ENCODE results near the gene OPCML. TPM values are rescaled to one million over a fixed set of nuclear protein-coding genes. Genes with fewer than 3 reads are reported as not detected.

Gene OPCML
- total and polyA plus RNA-seq, 2 of the 13 experiments (the other 11 are each of a cell fraction or from before 2014, with no cell fraction given) = not detected

DNA sequence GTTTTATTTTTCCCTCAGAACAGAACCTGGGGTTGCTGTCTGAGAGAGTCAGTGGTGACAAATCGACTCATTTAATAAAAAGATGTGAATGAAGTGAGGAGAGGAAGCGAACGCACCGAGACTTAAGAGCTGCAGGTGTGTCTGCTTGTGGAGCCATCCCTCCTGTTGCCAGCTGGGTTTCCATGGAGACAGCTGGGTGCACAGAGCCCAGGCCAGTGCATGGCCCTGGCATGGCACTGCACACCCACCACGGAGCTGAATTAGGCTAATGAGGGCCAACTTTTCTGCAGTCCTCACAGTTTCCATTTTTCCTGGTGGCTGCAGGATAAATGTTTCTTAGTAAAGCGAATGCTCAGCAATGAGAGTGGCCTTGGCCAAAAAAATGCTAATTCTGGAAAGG, 750.2 kb downstream of the OPCML start:
- no peak overlapping the region for H3K4me2 ChIP-seq (ENCODE audit: low read depth, low read length)
- intact Hi-C loops (cut with micrococcal nuclease; ENCODE audit: unreplicated experiment) = no loop called here
- H3K4me3 ChIP-seq (replicated peaks in 1 of 3; ENCODE audit: insufficient read depth in 1 of 3, low read depth in 2 of 3, low read length in 3 of 3) = no peak overlapping the region
- BruUV-seq (replicated peaks) = no TSS peak
- CTCF ChIA-PET (ENCODE audit: low intra/inter-chr PET ratio, low total read pairs) = no interaction called here
- DNase-seq (ENCODE audit: low spot score) (no peak), ATAC-seq (no peak), FAIRE-seq (no peak)
- no peaks in the 10 kb centered on the region for H3K36me3 ChIP-seq (replicated peaks in 1 of 2; ENCODE audit: control insufficient read depth in 1 of 2, insufficient read depth in 2 of 2, low read length in 2 of 2)
- no peaks in the 10 kb centered on the region for H4K20me1 ChIP-seq (ENCODE audit: insufficient read depth, low read length)
- POLR2A ChIA-PET = no interaction called here
- H3K9ac ChIP-seq (ENCODE audit: insufficient read depth, low read depth, low read length) = no peak overlapping the region
- H3K27me3 ChIP-seq (ENCODE audit: control insufficient read depth in 1 of 2, insufficient read depth in 2 of 2, low read length in 2 of 2) = no peaks in the 10 kb centered on the region
- 42% methylated on average over 6 of the region's 6 CpGs for WGBS (ENCODE audit: low lambda C conversion rate)
- H3K9me3 ChIP-seq (ENCODE audit: low read length) = no peaks in the 10 kb centered on the region
- no peak overlapping the region for H3K27ac ChIP-seq (ENCODE audit: extremely low read length, insufficient read depth, low read length)
- H2AFZ ChIP-seq (ENCODE audit: low read length) = no peak overlapping the region
- no peaks in the 10 kb centered on the region for H3K4me1 ChIP-seq (ENCODE audit: insufficient read depth, low read length)
- no peaks in the 10 kb centered on the region for H3K79me2 ChIP-seq (ENCODE audit: insufficient read depth, low read length)
- in situ Hi-C loops (cut with HindIII; ENCODE audit: extremely low pct_ligation_motif_present, low pct_unique_long_range_greater_than_20kb) = no loop called here
- TF ChIP-seq TSC22D2 (CRISPR knock-in tag; IDR thresholded peaks at IDR 0.05; ENCODE audit: borderline replicate concordance) (no peak), ZNF496 (CRISPR knock-in tag; IDR thresholded peaks at IDR 0.05; ENCODE audit: insufficient replicate concordance) (no peak), MED13 (CRISPR knock-in tag; IDR thresholded peaks at IDR 0.05) (no peak)
- TF ChIP-seq, protein P1, sequence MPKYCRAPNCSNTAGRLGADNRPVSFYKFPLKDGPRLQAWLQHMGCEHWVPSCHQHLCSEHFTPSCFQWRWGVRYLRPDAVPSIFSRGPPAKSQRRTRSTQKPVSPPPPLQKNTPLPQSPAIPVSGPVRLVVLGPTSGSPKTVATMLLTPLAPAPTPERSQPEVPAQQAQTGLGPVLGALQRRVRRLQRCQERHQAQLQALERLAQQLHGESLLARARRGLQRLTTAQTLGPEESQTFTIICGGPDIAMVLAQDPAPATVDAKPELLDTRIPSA (CRISPR knock-in tag; IDR thresholded peaks at IDR 0.05; ENCODE audit: borderline replicate concordance) = no peak

DNA sequence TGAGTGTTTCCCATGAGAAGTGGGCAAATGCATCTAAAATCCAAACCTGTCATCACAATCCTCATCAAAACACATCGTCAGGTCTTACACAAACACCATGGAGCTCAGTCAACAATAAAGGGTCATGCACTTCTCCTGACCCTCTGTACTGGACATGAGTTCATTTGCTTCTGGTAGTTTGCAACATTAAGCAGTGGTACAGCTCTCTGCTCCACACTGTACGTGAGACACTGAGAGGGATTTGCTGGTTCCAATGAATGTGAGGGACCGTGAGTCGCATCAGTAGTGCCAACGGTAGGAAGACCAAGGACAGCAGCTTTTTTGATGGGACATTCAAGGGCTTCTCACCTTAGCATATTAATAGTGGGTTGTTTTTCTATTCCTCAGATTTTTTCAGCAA, 752.3 kb downstream of the OPCML start:
- no peaks in the 10 kb centered on the region for H4K20me1 ChIP-seq (ENCODE audit: insufficient read depth, low read length)
- POLR2A ChIA-PET = no interaction called here
- no peak overlapping the region for H2AFZ ChIP-seq (ENCODE audit: low read length)
- CTCF ChIA-PET (ENCODE audit: low intra/inter-chr PET ratio, low total read pairs) = no interaction called here
- H3K4me2 ChIP-seq (ENCODE audit: low read depth, low read length) = no peak overlapping the region
- intact Hi-C loops (cut with micrococcal nuclease; ENCODE audit: unreplicated experiment) (no loop called here), in situ Hi-C loops (cut with HindIII; ENCODE audit: extremely low pct_ligation_motif_present, low pct_unique_long_range_greater_than_20kb) (no loop called here)
- no peaks in the 10 kb centered on the region for H3K4me1 ChIP-seq (ENCODE audit: insufficient read depth, low read length)
- FAIRE-seq = no peak
- no peaks in the 10 kb centered on the region for H3K9me3 ChIP-seq (ENCODE audit: low read length)
- no TSS peak for BruUV-seq (replicated peaks)
- ATAC-seq = no peak
- no peak for TF ChIP-seq ZNF576 (CRISPR knock-in tag; IDR thresholded peaks at IDR 0.05)
- TF ChIP-seq NFRKB (IDR thresholded peaks at IDR 0.05) = no peak
- TF ChIP-seq ZBTB42 (CRISPR knock-in tag; IDR thresholded peaks at IDR 0.05) = no peak
- no peak for TF ChIP-seq ZNF510 (CRISPR knock-in tag; IDR thresholded peaks at IDR 0.05; ENCODE audit: low read depth)
- no peak for TF ChIP-seq ADNP (CRISPR knock-in tag; IDR thresholded peaks at IDR 0.05)
- TF ChIP-seq ZFP36L2 (CRISPR knock-in tag; IDR thresholded peaks at IDR 0.05) = no peak
- H3K4me3 ChIP-seq (replicated peaks in 1 of 3; ENCODE audit: insufficient read depth in 1 of 3, low read depth in 2 of 3, low read length in 3 of 3) = no peak overlapping the region
- H3K79me2 ChIP-seq (ENCODE audit: insufficient read depth, low read length) = no peaks in the 10 kb centered on the region
- WGBS (ENCODE audit: low lambda C conversion rate) = 0% methylated on average over 5 of the region's 5 CpGs
- DNase-seq (ENCODE audit: low spot score) = no peak
- H3K36me3 ChIP-seq (replicated peaks in 1 of 2; ENCODE audit: control insufficient read depth in 1 of 2, insufficient read depth in 2 of 2, low read length in 2 of 2) = no peaks in the 10 kb centered on the region
- H3K27me3 ChIP-seq (ENCODE audit: control insufficient read depth in 1 of 2, insufficient read depth in 2 of 2, low read length in 2 of 2) = no peaks in the 10 kb centered on the region
- H3K27ac ChIP-seq (ENCODE audit: extremely low read length, insufficient read depth, low read length) = no peak overlapping the region
- H3K9ac ChIP-seq (ENCODE audit: insufficient read depth, low read depth, low read length) = no peak overlapping the region

Data from HepG2 (cell line).